ENCODE data around the gene SPON1.

The SPON1 gene

DNA sequence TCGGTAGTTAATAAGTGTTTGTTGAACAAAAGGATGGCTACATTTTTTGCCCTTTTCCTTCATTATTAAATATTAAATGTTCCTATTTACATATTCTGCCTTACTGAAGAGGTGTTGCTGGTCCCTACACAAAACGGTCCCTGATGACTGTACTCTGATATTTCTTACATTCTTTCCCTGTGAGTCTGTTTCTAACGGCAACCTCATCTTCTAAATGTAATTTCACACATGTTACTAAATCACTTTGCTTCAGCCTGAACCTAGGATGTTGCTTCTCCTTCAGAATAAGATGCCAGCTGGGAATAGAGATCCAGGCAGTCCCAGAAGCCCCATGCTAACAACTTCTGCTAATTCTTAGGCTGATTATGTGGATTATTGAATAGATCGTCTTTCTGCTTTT, 50.3 kb downstream of the SPON1 start:
- Histone ChIP-seq H3K9ac (ENCODE audit: low read depth, low read length, poor library complexity, severe bottlenecking) (no peak overlapping the region), H3K27me3 (ENCODE audit: insufficient read depth, low read length, poor library complexity, severe bottlenecking) (no peaks in the 10 kb centered on the region), H3K9me2 (replicated peaks; ENCODE audit: low read depth, low read length) (no peaks in the 10 kb centered on the region), H3K9me3 (ENCODE audit: insufficient read depth, low read depth, low read length) (no peaks in the 10 kb centered on the region), H4K20me1 (ENCODE audit: insufficient read depth, low read length, poor library complexity, severe bottlenecking) (no peaks in the 10 kb centered on the region), H2AFZ (ENCODE audit: low read length) (no peak overlapping the region), H3K79me2 (ENCODE audit: insufficient read depth, low read length) (no peaks in the 10 kb centered on the region), H3K36me3 (ENCODE audit: insufficient read depth, low read length) (no peaks in the 10 kb centered on the region), H3K4me1 (ENCODE audit: insufficient read depth, low read length, poor library complexity, severe bottlenecking) (no peaks in the 10 kb centered on the region), H3K4me2 (ENCODE audit: low read depth, low read length, poor library complexity, severe bottlenecking) (no peak overlapping the region), H3K4me3 (ENCODE audit: low read length, poor library complexity, severe bottlenecking) (no peak overlapping the region), H3F3A (ENCODE audit: low read depth) (no peaks in the 10 kb centered on the region)
- no peak for TF ChIP-seq EZH2phosphoT487 (IDR thresholded peaks at IDR 0.05; ENCODE audit: borderline replicate concordance)
- TF ChIP-seq, protein P1, sequence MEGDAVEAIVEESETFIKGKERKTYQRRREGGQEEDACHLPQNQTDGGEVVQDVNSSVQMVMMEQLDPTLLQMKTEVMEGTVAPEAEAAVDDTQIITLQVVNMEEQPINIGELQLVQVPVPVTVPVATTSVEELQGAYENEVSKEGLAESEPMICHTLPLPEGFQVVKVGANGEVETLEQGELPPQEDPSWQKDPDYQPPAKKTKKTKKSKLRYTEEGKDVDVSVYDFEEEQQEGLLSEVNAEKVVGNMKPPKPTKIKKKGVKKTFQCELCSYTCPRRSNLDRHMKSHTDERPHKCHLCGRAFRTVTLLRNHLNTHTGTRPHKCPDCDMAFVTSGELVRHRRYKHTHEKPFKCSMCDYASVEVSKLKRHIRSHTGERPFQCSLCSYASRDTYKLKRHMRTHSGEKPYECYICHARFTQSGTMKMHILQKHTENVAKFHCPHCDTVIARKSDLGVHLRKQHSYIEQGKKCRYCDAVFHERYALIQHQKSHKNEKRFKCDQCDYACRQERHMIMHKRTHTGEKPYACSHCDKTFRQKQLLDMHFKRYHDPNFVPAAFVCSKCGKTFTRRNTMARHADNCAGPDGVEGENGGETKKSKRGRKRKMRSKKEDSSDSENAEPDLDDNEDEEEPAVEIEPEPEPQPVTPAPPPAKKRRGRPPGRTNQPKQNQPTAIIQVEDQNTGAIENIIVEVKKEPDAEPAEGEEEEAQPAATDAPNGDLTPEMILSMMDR (conservative IDR thresholded peaks at IDR 0.05; ENCODE audit: low read length), result no peak

DNA sequence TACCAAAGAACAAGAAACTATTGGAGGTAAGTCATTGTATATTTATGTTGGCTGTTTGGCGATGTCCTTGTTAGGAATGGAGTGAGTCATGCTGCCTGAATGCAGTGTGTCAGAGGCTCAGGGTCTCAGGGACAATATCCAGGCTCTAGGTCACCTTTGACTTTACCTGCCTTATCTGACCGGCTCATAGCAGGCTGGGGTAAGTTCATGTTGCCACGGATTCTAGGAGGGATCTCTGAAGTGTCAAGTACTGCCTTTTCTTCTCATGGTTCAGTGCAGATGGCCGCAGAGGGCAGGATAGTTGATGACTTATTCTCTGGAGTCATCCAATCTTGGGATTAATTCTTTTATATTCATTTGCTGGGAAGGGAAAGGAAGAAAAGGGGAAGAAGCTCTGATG, 53.2 kb downstream of the SPON1 start:
- no peak overlapping the region for H3K4me2 ChIP-seq (ENCODE audit: low read depth, low read length, poor library complexity, severe bottlenecking)
- H3K9ac ChIP-seq (ENCODE audit: low read depth, low read length, poor library complexity, severe bottlenecking), result no peak overlapping the region

DNA sequence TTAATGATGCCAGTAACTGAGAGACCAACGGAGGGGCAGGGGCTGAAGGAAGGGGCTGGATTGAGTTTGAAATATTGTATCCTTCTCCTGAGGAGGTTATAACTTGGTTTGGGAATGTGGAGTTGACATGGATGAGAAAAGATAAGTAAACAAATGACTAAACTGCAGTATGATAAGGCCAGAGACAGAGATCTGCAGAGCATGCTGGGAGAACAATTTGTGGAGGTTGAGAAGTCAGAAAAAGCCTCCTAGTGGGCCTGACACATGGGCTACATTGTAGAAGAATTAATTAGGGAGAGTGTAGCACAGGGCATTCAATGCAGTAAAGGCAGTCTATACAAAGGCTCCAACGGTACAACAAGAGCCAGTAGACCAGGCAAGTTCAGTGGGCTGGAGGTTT, 55.9 kb downstream of the SPON1 start:
- H3K4me3 ChIP-seq (ENCODE audit: low read length, poor library complexity, severe bottlenecking), result no peak overlapping the region
- no peaks in the 10 kb centered on the region for H3K9me2 ChIP-seq (replicated peaks; ENCODE audit: low read depth, low read length)
- H3K4me1 ChIP-seq (ENCODE audit: insufficient read depth, low read length, poor library complexity, severe bottlenecking), result no peaks in the 10 kb centered on the region
- no peaks in the 10 kb centered on the region for H3K27me3 ChIP-seq (ENCODE audit: insufficient read depth, low read length, poor library complexity, severe bottlenecking)
- H3F3A ChIP-seq (ENCODE audit: low read depth), result no peaks in the 10 kb centered on the region
- no peaks in the 10 kb centered on the region for H3K79me2 ChIP-seq (ENCODE audit: insufficient read depth, low read length)
- no peak for TF ChIP-seq EZH2phosphoT487 (IDR thresholded peaks at IDR 0.05; ENCODE audit: borderline replicate concordance)
- TF ChIP-seq, protein P1 (conservative IDR thresholded peaks at IDR 0.05; ENCODE audit: low read length), result no peak
- no peaks in the 10 kb centered on the region for H3K36me3 ChIP-seq (ENCODE audit: insufficient read depth, low read length)
- no peak overlapping the region for H3K9ac ChIP-seq (ENCODE audit: low read depth, low read length, poor library complexity, severe bottlenecking)
- H3K4me2 ChIP-seq (ENCODE audit: low read depth, low read length, poor library complexity, severe bottlenecking), result no peak overlapping the region
- H2AFZ ChIP-seq (ENCODE audit: low read length), result no peak overlapping the region
- no peaks in the 10 kb centered on the region for H3K9me3 ChIP-seq (ENCODE audit: insufficient read depth, low read depth, low read length)
- H4K20me1 ChIP-seq (ENCODE audit: insufficient read depth, low read length, poor library complexity, severe bottlenecking), result no peaks in the 10 kb centered on the region

More for the DNA sequence above, 53.2 kb downstream of the SPON1 start:
- Histone ChIP-seq H4K20me1 (ENCODE audit: insufficient read depth, low read length, poor library complexity, severe bottlenecking) (no peaks in the 10 kb centered on the region), H2AFZ (ENCODE audit: low read length) (no peak overlapping the region), H3K9me3 (ENCODE audit: insufficient read depth, low read depth, low read length) (no peaks in the 10 kb centered on the region), H3K9me2 (replicated peaks; ENCODE audit: low read depth, low read length) (no peaks in the 10 kb centered on the region), H3F3A (ENCODE audit: low read depth) (no peaks in the 10 kb centered on the region), H3K27me3 (ENCODE audit: insufficient read depth, low read length, poor library complexity, severe bottlenecking) (no peaks in the 10 kb centered on the region), H3K79me2 (ENCODE audit: insufficient read depth, low read length) (no peaks in the 10 kb centered on the region), H3K36me3 (ENCODE audit: insufficient read depth, low read length) (no peaks in the 10 kb centered on the region), H3K4me1 (ENCODE audit: insufficient read depth, low read length, poor library complexity, severe bottlenecking) (no peaks in the 10 kb centered on the region), H3K4me3 (ENCODE audit: low read length, poor library complexity, severe bottlenecking) (no peak overlapping the region)
- TF ChIP-seq, protein P1 (conservative IDR thresholded peaks at IDR 0.05; ENCODE audit: low read length), result no peak
- TF ChIP-seq EZH2phosphoT487 (IDR thresholded peaks at IDR 0.05; ENCODE audit: borderline replicate concordance), result no peak

Measured in Loucy (cell line).